Measurements from ENCODE around the gene RNASE11. TPM values are rescaled to one million over a fixed set of nuclear protein-coding genes. Genes with fewer than 3 reads are reported as not detected.

Gene RNASE11
- polyA plus RNA-seq, 2 of the 4 experiments (the other 2 are of a cell fraction) = not detected

DNA sequence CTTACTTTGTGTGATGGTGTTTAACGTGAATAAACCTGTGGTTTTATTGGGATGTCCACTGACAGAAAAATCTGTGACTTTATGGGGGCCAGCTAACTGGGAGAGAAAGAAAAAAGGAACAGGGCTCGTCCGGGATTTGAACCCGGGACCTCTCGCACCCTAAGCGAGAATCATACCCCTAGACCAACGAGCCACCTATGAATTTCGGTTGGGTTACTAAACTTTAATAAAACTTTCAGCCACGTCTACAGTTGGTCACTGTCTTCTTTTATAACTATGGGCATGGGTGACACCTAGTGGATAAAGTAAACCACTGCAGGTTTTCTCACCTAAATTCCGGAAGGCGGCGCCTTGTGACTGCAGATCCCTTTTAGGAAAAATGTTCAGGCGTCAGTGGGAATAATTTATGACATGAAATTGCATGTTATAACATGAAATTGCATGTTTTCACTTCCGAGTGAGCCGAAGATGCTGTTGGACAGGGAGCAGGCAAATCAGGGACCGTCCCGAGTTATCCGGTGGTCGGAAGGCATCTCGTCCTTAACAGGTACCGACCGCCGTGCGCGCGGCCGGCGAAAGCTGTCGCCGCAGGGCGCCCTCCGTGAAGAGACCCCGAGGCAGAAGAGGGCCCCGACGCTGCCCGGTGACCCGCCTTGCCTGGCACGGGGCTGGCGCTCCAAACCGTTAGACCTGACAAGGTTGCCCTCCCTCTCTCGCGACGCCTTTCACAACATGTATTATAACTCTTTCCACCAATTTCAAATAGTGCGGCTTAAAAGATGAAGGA is 21.6 kb upstream of the RNASE11 start (continued):
- TF ChIP-seq, protein P1, sequence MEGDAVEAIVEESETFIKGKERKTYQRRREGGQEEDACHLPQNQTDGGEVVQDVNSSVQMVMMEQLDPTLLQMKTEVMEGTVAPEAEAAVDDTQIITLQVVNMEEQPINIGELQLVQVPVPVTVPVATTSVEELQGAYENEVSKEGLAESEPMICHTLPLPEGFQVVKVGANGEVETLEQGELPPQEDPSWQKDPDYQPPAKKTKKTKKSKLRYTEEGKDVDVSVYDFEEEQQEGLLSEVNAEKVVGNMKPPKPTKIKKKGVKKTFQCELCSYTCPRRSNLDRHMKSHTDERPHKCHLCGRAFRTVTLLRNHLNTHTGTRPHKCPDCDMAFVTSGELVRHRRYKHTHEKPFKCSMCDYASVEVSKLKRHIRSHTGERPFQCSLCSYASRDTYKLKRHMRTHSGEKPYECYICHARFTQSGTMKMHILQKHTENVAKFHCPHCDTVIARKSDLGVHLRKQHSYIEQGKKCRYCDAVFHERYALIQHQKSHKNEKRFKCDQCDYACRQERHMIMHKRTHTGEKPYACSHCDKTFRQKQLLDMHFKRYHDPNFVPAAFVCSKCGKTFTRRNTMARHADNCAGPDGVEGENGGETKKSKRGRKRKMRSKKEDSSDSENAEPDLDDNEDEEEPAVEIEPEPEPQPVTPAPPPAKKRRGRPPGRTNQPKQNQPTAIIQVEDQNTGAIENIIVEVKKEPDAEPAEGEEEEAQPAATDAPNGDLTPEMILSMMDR (IDR thresholded peaks at IDR 0.05) = peak; percentile 100
- TF ChIP-seq, protein P2, sequence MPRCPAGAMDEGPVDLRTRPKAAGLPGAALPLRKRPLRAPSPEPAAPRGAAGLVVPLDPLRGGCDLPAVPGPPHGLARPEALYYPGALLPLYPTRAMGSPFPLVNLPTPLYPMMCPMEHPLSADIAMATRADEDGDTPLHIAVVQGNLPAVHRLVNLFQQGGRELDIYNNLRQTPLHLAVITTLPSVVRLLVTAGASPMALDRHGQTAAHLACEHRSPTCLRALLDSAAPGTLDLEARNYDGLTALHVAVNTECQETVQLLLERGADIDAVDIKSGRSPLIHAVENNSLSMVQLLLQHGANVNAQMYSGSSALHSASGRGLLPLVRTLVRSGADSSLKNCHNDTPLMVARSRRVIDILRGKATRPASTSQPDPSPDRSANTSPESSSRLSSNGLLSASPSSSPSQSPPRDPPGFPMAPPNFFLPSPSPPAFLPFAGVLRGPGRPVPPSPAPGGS (IDR thresholded peaks at IDR 0.05) = no peak
- no peak for TF ChIP-seq HOXB5 (CRISPR knock-in tag; IDR thresholded peaks at IDR 0.05)
- no peak for TF ChIP-seq HEYL (CRISPR knock-in tag; IDR thresholded peaks at IDR 0.05)
- TF ChIP-seq TP53 (CRISPR knock-in tag; IDR thresholded peaks at IDR 0.05) = no peak
- TF ChIP-seq POLR2AphosphoS2 (conservative IDR thresholded peaks at IDR 0.05; ENCODE audit: low read length) = no peak
- TF ChIP-seq FOXS1 (CRISPR knock-in tag; IDR thresholded peaks at IDR 0.05) = no peak
- no peak for TF ChIP-seq HOXA7 (CRISPR knock-in tag; IDR thresholded peaks at IDR 0.05)
- no peak for TF ChIP-seq ZC3H11A (IDR thresholded peaks at IDR 0.05)
- TF ChIP-seq CBX2 (IDR thresholded peaks at IDR 0.05; ENCODE audit: borderline replicate concordance, low read depth) = no peak
- TF ChIP-seq FOSL2 (IDR thresholded peaks at IDR 0.05) = no peak
- no peak for TF ChIP-seq FOSL2 (CRISPR knock-in tag; IDR thresholded peaks at IDR 0.05)
- TF ChIP-seq HOXB13 (CRISPR knock-in tag; IDR thresholded peaks at IDR 0.05; ENCODE audit: low read depth) = no peak
- TF ChIP-seq MAZ (IDR thresholded peaks at IDR 0.05; ENCODE audit: borderline replicate concordance, low read depth, low read length) = no peak
- TF ChIP-seq HDAC2 (IDR thresholded peaks at IDR 0.05) = no peak
- no peak for TF ChIP-seq EP300 (IDR thresholded peaks at IDR 0.05)
- TF ChIP-seq MYC (IDR thresholded peaks at IDR 0.05; ENCODE audit: borderline replicate concordance, low read length) = 0 out of 2 replicates have a peak, but pooled peaks have one; percentile 59
- TF ChIP-seq, protein P3, sequence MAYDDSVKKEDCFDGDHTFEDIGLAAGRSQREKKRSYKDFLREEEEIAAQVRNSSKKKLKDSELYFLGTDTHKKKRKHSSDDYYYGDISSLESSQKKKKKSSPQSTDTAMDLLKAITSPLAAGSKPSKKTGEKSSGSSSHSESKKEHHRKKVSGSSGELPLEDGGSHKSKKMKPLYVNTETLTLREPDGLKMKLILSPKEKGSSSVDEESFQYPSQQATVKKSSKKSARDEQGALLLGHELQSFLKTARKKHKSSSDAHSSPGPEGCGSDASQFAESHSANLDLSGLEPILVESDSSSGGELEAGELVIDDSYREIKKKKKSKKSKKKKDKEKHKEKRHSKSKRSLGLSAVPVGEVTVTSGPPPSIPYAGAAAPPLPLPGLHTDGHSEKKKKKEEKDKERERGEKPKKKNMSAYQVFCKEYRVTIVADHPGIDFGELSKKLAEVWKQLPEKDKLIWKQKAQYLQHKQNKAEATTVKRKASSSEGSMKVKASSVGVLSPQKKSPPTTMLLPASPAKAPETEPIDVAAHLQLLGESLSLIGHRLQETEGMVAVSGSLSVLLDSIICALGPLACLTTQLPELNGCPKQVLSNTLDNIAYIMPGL (CRISPR knock-in tag; IDR thresholded peaks at IDR 0.05; ENCODE audit: borderline replicate concordance) = 0 out of 2 replicates have a peak, but pooled peaks have one; percentile 74
- TF ChIP-seq KDM5A (IDR thresholded peaks at IDR 0.05) = peak; percentile 69
- TF ChIP-seq SMC3 (IDR thresholded peaks at IDR 0.05) = peak; percentile 92
- TF ChIP-seq SREBF2 (IDR thresholded peaks at IDR 0.05) = peak; percentile 82
- TF ChIP-seq NR3C1 (IDR thresholded peaks at IDR 0.05) = no peak

DNA sequence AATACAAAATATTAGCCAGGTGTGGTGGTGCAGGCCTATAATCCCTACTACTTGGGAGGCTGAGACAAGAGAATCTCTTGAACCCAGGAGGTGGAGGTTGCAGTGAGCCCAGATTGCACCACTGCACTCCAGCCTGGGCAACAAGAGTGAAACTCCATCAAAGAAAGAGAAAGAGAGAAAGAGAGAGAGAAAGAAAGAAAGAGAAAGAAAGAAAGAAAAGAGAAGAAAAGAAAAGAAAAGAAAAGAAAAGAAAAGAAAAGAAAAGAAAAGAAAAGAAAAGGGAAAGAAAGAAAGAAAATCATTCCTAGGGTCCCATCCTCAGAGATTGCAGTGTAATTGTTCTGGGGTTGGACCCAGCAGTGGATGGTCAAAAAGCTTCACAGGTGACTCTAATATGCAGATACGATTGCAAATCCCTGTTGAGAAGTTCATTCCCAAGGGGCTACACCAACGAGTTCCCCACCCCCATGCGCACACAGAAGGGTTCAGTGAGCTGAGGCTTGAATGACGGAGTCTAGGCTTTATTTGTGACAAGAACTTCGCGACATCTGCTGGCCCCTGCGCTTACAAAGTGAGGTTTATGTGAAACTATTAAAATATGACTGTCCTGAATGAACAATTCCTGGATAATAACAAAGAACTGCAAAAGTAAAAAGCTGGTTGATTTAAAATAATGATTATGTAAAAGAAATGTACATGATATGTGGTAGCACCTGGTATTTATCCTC is 20.7 kb upstream of the RNASE11 start:
- POLR2A ChIA-PET = no interaction called here
- WGBS (ENCODE audit: missing lambda C conversion rate) = 63% methylated on average over 7 of the region's 7 CpGs
- Histone ChIP-seq H3K4me3 (no peak overlapping the region), H3K9me3 (no peaks in the 10 kb centered on the region), H3K4me2 (peak overlapping the region; percentile 30; the same call in 1 of the 3 replicates), H3K27ac (no peak overlapping the region), H3K4me1 (peaks cover 22% of the 10 kb centered on the region)
- DNase-seq (ENCODE audit: low read depth in 1 of 2, low spot score in 1 of 2) (no peak), FAIRE-seq (no peak), ATAC-seq (no peak)
- TF ChIP-seq NFE2L2 (conservative IDR thresholded peaks at IDR 0.05; ENCODE audit: low read length) (no peak), MYC (IDR thresholded peaks at IDR 0.05; ENCODE audit: borderline replicate concordance, low read length) (no peak), GATA3 (IDR thresholded peaks at IDR 0.05; ENCODE audit: borderline replicate concordance) (no peak), CHD2 (IDR thresholded peaks at IDR 0.05; ENCODE audit: low read length, partially characterized antibody) (no peak), HOXB13 (CRISPR knock-in tag; IDR thresholded peaks at IDR 0.05; ENCODE audit: low read depth) (no peak), MAZ (IDR thresholded peaks at IDR 0.05; ENCODE audit: borderline replicate concordance, low read depth, low read length) (no peak)
- TF ChIP-seq, protein P4, sequence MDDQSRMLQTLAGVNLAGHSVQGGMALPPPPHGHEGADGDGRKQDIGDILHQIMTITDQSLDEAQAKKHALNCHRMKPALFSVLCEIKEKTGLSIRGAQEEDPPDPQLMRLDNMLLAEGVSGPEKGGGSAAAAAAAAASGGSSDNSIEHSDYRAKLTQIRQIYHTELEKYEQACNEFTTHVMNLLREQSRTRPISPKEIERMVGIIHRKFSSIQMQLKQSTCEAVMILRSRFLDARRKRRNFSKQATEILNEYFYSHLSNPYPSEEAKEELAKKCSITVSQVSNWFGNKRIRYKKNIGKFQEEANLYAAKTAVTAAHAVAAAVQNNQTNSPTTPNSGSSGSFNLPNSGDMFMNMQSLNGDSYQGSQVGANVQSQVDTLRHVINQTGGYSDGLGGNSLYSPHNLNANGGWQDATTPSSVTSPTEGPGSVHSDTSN (IDR thresholded peaks at IDR 0.05) = no peak
- TF ChIP-seq, protein P5, sequence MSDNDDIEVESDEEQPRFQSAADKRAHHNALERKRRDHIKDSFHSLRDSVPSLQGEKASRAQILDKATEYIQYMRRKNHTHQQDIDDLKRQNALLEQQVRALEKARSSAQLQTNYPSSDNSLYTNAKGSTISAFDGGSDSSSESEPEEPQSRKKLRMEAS (IDR thresholded peaks at IDR 0.05) = no peak
- CTCF ChIA-PET = interaction anchor here (0.6 to 7.1 kb wide), 32 partner anchors 8 to 495 kb away, joined by 3 to 67 read pairs (median 4); partner anchors contain the start of genes CCNB1IP1, RNASE11, RNASE4 and TEP1

Measured in A549 (cell line).